HG02798 (cell line): ENCODE data around the gene TBC1D19.
A peak's percentile ranks its signal among the peaks of the same experiment; 100 is the strongest.

Experiments
- ATAC-seq: cut with Tn5 transposase; IDR thresholded peaks from one replicate; pipeline ENCODE4 v1.9.1; 2021; ENCODE audit warnings: mild to moderate bottlenecking; ENCODE audit not compliant: unreplicated experiment, poor library complexity

Gene TBC1D19

GRCh38 chr4:26726655-26727387 lies 142.9 kb downstream of the TBC1D19 start:
- ATAC-seq = no peak

- no peak for ATAC-seq
Observed at GRCh38 chr4:26727844-26728243, 144.0 kb downstream of the TBC1D19 start.

GRCh38 chr4:26729027-26729426 lies 145.1 kb downstream of the TBC1D19 start:
- no peak for ATAC-seq

- no peak for ATAC-seq
Observed at GRCh38 chr4:26729547-26729946, 145.7 kb downstream of the TBC1D19 start.

GRCh38 chr4:26731351-26732035 lies 147.6 kb downstream of the TBC1D19 start:
- ATAC-seq = peak; percentile 94

- ATAC-seq = no peak
Observed at GRCh38 chr4:26732356-26732755, 148.5 kb downstream of the TBC1D19 start.

- ATAC-seq = no peak
Observed at GRCh38 chr4:26736621-26737020, 152.7 kb downstream of the TBC1D19 start.

- ATAC-seq = no peak
Observed at GRCh38 chr4:26737385-26737784, 153.5 kb downstream of the TBC1D19 start.

GRCh38 chr4:26741491-26741871 lies 157.6 kb downstream of the TBC1D19 start:
- no peak for ATAC-seq

GRCh38 chr4:26746802-26747213 lies 162.9 kb downstream of the TBC1D19 start:
- peak; percentile 99 for ATAC-seq

- ATAC-seq = no peak
Observed at GRCh38 chr4:26748811-26749210, 164.9 kb downstream of the TBC1D19 start.

- no peak for ATAC-seq
Observed at GRCh38 chr4:26749867-26750266, 166.0 kb downstream of the TBC1D19 start.

- no peak for ATAC-seq
Observed at GRCh38 chr4:26751004-26751403, 167.1 kb downstream of the TBC1D19 start.

GRCh38 chr4:26751838-26752237 lies 168.0 kb downstream of the TBC1D19 start:
- ATAC-seq = peak; percentile 83

GRCh38 chr4:26753187-26753586 lies 169.3 kb downstream of the TBC1D19 start:
- no peak for ATAC-seq

- ATAC-seq = no peak
Observed at GRCh38 chr4:26753617-26754016, 169.7 kb downstream of the TBC1D19 start.

- ATAC-seq = no peak
Observed at GRCh38 chr4:26757751-26758150, 173.9 kb downstream of the TBC1D19 start.

- ATAC-seq = no peak
Observed at GRCh38 chr4:26758899-26759298, 175.0 kb downstream of the TBC1D19 start.

GRCh38 chr4:26762650-26763049 lies 178.8 kb downstream of the TBC1D19 start:
- no peak for ATAC-seq

GRCh38 chr4:26763063-26763462 lies 179.2 kb downstream of the TBC1D19 start:
- no peak for ATAC-seq

GRCh38 chr4:26763648-26764047 lies 179.8 kb downstream of the TBC1D19 start:
- ATAC-seq = no peak

GRCh38 chr4:26764231-26764630 lies 180.3 kb downstream of the TBC1D19 start:
- no peak for ATAC-seq
